K562 (cell line): ENCODE data around the gene POLR2J. TPM values are rescaled to one million over a fixed set of nuclear protein-coding genes. Genes with fewer than 3 reads are reported as not detected.

Experiments
- CSDE1 ChIP-seq, 2 experiments: fragments of 450-650 bp; IDR thresholded peaks; 2 replicates each; pipeline ENCODE4 v1.6.1; 2016; ENCODE audit warnings: mild to moderate bottlenecking in 1 of 2
- DPF2 ChIP-seq: fragments of 450-650 bp; IDR thresholded peaks from 2 replicates; pipeline ENCODE4 v1.6.1; 2016
- MYNN ChIP-seq, 2 experiments: sonication (generic); formaldehyde crosslinking in 1 of 2; IDR thresholded peaks; 2 replicates each; pipeline versions ENCODE4 v1.5.0 to v1.6.1; 2016 to 2020; ENCODE audit warnings: antibody characterized with exemption in 1 of 2, missing genetic modification reagents in 1 of 2
- SMARCB1 ChIP-seq: IDR thresholded peaks from 2 replicates; pipeline ENCODE4 v1.6.1; 2011; ENCODE audit warnings: improper control_type of control experiment, low read depth; ENCODE audit not compliant: insufficient read length
- TCF7 ChIP-seq: sonication (generic); IDR thresholded peaks from 2 replicates; pipeline ENCODE4 v1.6.1; 2016; ENCODE audit warnings: antibody characterized with exemption, borderline replicate concordance
- TEAD4 ChIP-seq, 2 experiments: sonication (generic) in 1 of 2; formaldehyde crosslinking in 1 of 2; IDR thresholded peaks; 2 replicates each; pipeline versions ENCODE4 v1.6.1 to v1.8.0; 2012 to 2022; ENCODE audit warnings: borderline replicate concordance in 1 of 2, inconsistent platforms in 1 of 2, low read length in 1 of 2, mild to moderate bottlenecking in 1 of 2, missing genetic modification reagents in 1 of 2
- ZKSCAN8 ChIP-seq: fragments of 200-800 bp; sonication (Bioruptor generic); IDR thresholded peaks from 2 replicates; pipeline ENCODE4 v1.6.1; 2016; ENCODE audit warnings: missing genetic modification characterization, missing compliant biosample characterization
- ZNF253 ChIP-seq: fragments of 250-450 bp; sonication (Bioruptor Pico); conservative IDR thresholded peaks from 2 replicates; pipeline ENCODE4 v1.6.1; 2021; ENCODE audit warnings: mild to moderate bottlenecking
- ZNF766 ChIP-seq: fragments of 200-800 bp; sonication (Bioruptor generic); conservative IDR thresholded peaks from 2 replicates; pipeline ENCODE4 v1.6.1; 2016; ENCODE audit warnings: missing genetic modification characterization, missing compliant biosample characterization
- polyA plus RNA-seq, 8 experiments: library from polyadenylated mRNA; depleted of rRNA in 4 of 8; stranded (reverse) in 5 of 8; unstranded in 3 of 8; fragments of >200 nt; fragmentation: Nextera tagmentation in 2 of 8; fragmentation: Illumina TruSeq in 1 of 8; extraction: Ambion mirVana in 2 of 8; extraction: Trizol in 1 of 8; gene quantifications; 2 replicates each; pipeline versions ENCODE4 v1.2.1 to v1.2.3, GENCODE V29; 2011 to 2014; ENCODE audit warnings: inconsistent platforms in 1 of 8, missing spikeins in 1 of 8
- total RNA-seq, 7 experiments: library from RNA; depleted of rRNA in 6 of 7; stranded (reverse); fragments of >200 nt in 6 of 7; fragmentation: Illumina TruSeq in 2 of 7; extraction: Trizol in 2 of 7; gene quantifications; 2 replicates each; pipeline versions ENCODE4 v1.2.1 to v1.2.3, GENCODE V29; 2011 to 2021; ENCODE audit warnings: low replicate concordance in 1 of 7
- TF ChIP-seq, protein P1 (sequence below): fragments of 450-650 bp; formaldehyde crosslinking; conservative IDR thresholded peaks from 2 replicates; pipeline ENCODE4 v1.4.0; 2022; ENCODE audit warnings: mild to moderate bottlenecking, missing genetic modification characterization
- TF ChIP-seq, protein P2 (sequence below): fragments of 450-650 bp; formaldehyde crosslinking; IDR thresholded peaks from 2 replicates; pipeline ENCODE4 v1.4.0; 2020; ENCODE audit warnings: mild to moderate bottlenecking
- TF ChIP-seq, protein P3 (sequence below), 2 experiments: fragments of 450-650 bp; conservative IDR thresholded peaks; 2 replicates each; pipeline ENCODE4 v1.6.1; 2017; ENCODE audit warnings: mild to moderate bottlenecking in 2 of 2, moderate library complexity in 2 of 2
- TF ChIP-seq, protein P4 (sequence below), 2 experiments: fragments of 450-650 bp in 1 of 2; sonication (generic) in 1 of 2; formaldehyde crosslinking in 1 of 2; IDR thresholded peaks in 1 of 2; conservative IDR thresholded peaks in 1 of 2; 2 replicates each; pipeline versions ENCODE4 v1.6.1 to v1.8.1; 2016 to 2023; ENCODE audit warnings: mild to moderate bottlenecking in 2 of 2, moderate library complexity in 2 of 2, inconsistent platforms in 1 of 2, missing genetic modification reagents in 1 of 2
- TF ChIP-seq, protein P5 (sequence below): sonication (generic); formaldehyde crosslinking; IDR thresholded peaks from 2 replicates; pipeline ENCODE4 v1.9.0; 2022; ENCODE audit warnings: mild to moderate bottlenecking, missing genetic modification reagents
- TF ChIP-seq, protein P6 (sequence below): sonication (generic); formaldehyde crosslinking; IDR thresholded peaks from 2 replicates; pipeline ENCODE4 v1.8.0; 2023; ENCODE audit warnings: missing genetic modification reagents, mild to moderate bottlenecking, borderline replicate concordance

The POLR2J gene
- total and polyA plus RNA-seq, 9 of the 15 experiments (the other 6 are each of a cell fraction or from before 2014, with no cell fraction given), result 32.3 to 220 (median 113) TPM

DNA sequence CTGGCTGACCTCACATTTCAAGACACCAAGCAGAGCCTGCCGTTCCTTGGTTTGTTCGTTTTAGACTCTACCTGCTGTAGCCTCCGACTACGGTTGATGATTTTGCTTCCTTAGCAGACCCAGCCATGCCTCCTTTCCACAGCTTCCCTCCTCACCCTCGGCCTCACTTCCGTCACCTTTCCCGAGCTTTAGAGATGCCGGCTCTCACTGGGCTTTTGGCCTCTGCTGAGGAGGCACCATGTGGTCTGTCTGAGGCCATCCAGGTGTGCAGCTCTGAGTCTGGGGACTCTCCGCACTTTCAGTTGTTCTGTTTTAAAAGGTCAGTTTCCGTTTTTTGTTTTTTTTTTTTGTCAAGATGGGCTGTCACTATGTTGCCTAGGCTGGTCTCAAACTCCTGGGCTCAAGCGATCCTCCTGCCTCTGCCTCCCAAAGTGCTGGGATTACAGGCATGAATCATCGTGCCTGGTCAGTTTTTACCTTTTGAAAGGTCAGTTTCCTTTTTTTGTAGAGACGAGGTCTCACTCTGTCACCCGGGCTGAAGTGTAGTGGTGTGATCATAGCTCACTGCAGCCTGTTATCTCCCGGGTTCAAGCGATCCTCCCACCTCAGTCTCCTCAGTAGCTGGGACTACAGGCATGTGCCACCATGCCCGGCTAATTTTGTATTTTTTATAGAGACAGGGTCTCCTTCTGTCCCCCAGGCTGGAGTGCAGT, 33.6 kb downstream of the POLR2J start (continued):
- TF ChIP-seq MYNN (IDR thresholded peaks at IDR 0.05) (no peak), MYNN (CRISPR knock-in tag; IDR thresholded peaks at IDR 0.05) (no peak), DPF2 (peak; percentile 72), SMARCB1 (no peak), ZKSCAN8 (CRISPR knock-in tag) (no peak), CSDE1 (IDR thresholded peaks at IDR 0.05) (no peak), ZNF253 (no peak), ZNF766 (CRISPR knock-in tag) (no peak), TEAD4 (IDR thresholded peaks at IDR 0.05; ENCODE audit: low read length) (no peak), TEAD4 (CRISPR knock-in tag; IDR thresholded peaks at IDR 0.05; ENCODE audit: borderline replicate concordance) (no peak), TCF7 (no peak)
- TF ChIP-seq, protein P1, sequence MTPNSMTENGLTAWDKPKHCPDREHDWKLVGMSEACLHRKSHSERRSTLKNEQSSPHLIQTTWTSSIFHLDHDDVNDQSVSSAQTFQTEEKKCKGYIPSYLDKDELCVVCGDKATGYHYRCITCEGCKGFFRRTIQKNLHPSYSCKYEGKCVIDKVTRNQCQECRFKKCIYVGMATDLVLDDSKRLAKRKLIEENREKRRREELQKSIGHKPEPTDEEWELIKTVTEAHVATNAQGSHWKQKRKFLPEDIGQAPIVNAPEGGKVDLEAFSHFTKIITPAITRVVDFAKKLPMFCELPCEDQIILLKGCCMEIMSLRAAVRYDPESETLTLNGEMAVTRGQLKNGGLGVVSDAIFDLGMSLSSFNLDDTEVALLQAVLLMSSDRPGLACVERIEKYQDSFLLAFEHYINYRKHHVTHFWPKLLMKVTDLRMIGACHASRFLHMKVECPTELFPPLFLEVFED, result no peak
- TF ChIP-seq, protein P2, sequence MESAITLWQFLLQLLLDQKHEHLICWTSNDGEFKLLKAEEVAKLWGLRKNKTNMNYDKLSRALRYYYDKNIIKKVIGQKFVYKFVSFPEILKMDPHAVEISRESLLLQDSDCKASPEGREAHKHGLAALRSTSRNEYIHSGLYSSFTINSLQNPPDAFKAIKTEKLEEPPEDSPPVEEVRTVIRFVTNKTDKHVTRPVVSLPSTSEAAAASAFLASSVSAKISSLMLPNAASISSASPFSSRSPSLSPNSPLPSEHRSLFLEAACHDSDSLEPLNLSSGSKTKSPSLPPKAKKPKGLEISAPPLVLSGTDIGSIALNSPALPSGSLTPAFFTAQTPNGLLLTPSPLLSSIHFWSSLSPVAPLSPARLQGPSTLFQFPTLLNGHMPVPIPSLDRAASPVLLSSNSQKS (CRISPR knock-in tag), result no peak
- TF ChIP-seq, protein P3, sequence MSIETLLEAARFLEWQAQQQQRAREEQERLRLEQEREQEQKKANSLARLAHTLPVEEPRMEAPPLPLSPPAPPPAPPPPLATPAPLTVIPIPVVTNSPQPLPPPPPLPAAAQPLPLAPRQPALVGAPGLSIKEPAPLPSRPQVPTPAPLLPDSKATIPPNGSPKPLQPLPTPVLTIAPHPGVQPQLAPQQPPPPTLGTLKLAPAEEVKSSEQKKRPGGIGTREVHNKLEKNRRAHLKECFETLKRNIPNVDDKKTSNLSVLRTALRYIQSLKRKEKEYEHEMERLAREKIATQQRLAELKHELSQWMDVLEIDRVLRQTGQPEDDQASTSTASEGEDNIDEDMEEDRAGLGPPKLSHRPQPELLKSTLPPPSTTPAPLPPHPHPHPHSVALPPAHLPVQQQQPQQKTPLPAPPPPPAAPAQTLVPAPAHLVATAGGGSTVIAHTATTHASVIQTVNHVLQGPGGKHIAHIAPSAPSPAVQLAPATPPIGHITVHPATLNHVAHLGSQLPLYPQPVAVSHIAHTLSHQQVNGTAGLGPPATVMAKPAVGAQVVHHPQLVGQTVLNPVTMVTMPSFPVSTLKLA (conservative IDR thresholded peaks at IDR 0.05), result 0 out of 4 replicates have a peak, but pooled peaks of 1 of the 2 experiments have one; percentile 17
- TF ChIP-seq, protein P4, sequence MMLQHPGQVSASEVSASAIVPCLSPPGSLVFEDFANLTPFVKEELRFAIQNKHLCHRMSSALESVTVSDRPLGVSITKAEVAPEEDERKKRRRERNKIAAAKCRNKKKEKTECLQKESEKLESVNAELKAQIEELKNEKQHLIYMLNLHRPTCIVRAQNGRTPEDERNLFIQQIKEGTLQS (IDR thresholded peaks at IDR 0.05), result peak; percentile 46
- TF ChIP-seq, protein P4 (CRISPR knock-in tag; conservative IDR thresholded peaks at IDR 0.05), result no peak
- TF ChIP-seq, protein P5, sequence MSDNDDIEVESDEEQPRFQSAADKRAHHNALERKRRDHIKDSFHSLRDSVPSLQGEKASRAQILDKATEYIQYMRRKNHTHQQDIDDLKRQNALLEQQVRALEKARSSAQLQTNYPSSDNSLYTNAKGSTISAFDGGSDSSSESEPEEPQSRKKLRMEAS (CRISPR knock-in tag), result 0 out of 2 replicates have a peak, but pooled peaks have one; percentile 18
- TF ChIP-seq, protein P6, sequence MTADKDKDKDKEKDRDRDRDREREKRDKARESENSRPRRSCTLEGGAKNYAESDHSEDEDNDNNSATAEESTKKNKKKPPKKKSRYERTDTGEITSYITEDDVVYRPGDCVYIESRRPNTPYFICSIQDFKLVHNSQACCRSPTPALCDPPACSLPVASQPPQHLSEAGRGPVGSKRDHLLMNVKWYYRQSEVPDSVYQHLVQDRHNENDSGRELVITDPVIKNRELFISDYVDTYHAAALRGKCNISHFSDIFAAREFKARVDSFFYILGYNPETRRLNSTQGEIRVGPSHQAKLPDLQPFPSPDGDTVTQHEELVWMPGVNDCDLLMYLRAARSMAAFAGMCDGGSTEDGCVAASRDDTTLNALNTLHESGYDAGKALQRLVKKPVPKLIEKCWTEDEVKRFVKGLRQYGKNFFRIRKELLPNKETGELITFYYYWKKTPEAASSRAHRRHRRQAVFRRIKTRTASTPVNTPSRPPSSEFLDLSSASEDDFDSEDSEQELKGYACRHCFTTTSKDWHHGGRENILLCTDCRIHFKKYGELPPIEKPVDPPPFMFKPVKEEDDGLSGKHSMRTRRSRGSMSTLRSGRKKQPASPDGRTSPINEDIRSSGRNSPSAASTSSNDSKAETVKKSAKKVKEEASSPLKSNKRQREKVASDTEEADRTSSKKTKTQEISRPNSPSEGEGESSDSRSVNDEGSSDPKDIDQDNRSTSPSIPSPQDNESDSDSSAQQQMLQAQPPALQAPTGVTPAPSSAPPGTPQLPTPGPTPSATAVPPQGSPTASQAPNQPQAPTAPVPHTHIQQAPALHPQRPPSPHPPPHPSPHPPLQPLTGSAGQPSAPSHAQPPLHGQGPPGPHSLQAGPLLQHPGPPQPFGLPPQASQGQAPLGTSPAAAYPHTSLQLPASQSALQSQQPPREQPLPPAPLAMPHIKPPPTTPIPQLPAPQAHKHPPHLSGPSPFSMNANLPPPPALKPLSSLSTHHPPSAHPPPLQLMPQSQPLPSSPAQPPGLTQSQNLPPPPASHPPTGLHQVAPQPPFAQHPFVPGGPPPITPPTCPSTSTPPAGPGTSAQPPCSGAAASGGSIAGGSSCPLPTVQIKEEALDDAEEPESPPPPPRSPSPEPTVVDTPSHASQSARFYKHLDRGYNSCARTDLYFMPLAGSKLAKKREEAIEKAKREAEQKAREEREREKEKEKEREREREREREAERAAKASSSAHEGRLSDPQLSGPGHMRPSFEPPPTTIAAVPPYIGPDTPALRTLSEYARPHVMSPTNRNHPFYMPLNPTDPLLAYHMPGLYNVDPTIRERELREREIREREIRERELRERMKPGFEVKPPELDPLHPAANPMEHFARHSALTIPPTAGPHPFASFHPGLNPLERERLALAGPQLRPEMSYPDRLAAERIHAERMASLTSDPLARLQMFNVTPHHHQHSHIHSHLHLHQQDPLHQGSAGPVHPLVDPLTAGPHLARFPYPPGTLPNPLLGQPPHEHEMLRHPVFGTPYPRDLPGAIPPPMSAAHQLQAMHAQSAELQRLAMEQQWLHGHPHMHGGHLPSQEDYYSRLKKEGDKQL, result no peak
